ENCODE data around the gene AUTS2. TPM values are rescaled to one million over a fixed set of nuclear protein-coding genes. Genes with fewer than 3 reads are reported as not detected.

The AUTS2 gene
- total and polyA plus RNA-seq, 2 experiments from 2014 or later, result 32.0 to 91.0 TPM

- TF ChIP-seq ZNF462 (CRISPR knock-in tag; IDR thresholded peaks at IDR 0.05) (no peak), EZH2phosphoT487 (IDR thresholded peaks at IDR 0.05; ENCODE audit: unreplicated experiment) (no peak), NANOG (IDR thresholded peaks at IDR 0.05; ENCODE audit: borderline replicate concordance) (no peak)
- TF ChIP-seq, protein P1, sequence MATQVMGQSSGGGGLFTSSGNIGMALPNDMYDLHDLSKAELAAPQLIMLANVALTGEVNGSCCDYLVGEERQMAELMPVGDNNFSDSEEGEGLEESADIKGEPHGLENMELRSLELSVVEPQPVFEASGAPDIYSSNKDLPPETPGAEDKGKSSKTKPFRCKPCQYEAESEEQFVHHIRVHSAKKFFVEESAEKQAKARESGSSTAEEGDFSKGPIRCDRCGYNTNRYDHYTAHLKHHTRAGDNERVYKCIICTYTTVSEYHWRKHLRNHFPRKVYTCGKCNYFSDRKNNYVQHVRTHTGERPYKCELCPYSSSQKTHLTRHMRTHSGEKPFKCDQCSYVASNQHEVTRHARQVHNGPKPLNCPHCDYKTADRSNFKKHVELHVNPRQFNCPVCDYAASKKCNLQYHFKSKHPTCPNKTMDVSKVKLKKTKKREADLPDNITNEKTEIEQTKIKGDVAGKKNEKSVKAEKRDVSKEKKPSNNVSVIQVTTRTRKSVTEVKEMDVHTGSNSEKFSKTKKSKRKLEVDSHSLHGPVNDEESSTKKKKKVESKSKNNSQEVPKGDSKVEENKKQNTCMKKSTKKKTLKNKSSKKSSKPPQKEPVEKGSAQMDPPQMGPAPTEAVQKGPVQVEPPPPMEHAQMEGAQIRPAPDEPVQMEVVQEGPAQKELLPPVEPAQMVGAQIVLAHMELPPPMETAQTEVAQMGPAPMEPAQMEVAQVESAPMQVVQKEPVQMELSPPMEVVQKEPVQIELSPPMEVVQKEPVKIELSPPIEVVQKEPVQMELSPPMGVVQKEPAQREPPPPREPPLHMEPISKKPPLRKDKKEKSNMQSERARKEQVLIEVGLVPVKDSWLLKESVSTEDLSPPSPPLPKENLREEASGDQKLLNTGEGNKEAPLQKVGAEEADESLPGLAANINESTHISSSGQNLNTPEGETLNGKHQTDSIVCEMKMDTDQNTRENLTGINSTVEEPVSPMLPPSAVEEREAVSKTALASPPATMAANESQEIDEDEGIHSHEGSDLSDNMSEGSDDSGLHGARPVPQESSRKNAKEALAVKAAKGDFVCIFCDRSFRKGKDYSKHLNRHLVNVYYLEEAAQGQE (IDR thresholded peaks at IDR 0.05; ENCODE audit: unreplicated experiment), result no peak
- TF ChIP-seq, protein P2, sequence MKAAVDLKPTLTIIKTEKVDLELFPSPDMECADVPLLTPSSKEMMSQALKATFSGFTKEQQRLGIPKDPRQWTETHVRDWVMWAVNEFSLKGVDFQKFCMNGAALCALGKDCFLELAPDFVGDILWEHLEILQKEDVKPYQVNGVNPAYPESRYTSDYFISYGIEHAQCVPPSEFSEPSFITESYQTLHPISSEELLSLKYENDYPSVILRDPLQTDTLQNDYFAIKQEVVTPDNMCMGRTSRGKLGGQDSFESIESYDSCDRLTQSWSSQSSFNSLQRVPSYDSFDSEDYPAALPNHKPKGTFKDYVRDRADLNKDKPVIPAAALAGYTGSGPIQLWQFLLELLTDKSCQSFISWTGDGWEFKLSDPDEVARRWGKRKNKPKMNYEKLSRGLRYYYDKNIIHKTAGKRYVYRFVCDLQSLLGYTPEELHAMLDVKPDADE (IDR thresholded peaks at IDR 0.05), result no peak
These were observed 1032.2 kb downstream of the AUTS2 start (continued) for GRCh38 chr7:70630440-70630817.

Data from GM23338 (cell line).